ENCODE measurements around the gene PSMC6.
"Not testable (repeated sequence)": the region's sequence is repeated elsewhere in the genome, so short reads cannot be mapped to it uniquely, and the experiment has no call there.

The PSMC6 gene

GRCh38 chr14:52724360-52724644, 17.3 kb downstream of the PSMC6 start:
- no peaks in the 10 kb centered on the region for H3K27me3 ChIP-seq (ENCODE audit: control insufficient read depth, insufficient read depth, low read length)
- no peaks in the 10 kb centered on the region for H3K4me1 ChIP-seq (ENCODE audit: control insufficient read depth, insufficient read depth, low read length)
- H3K9ac ChIP-seq (ENCODE audit: low read depth, low read length): no peak overlapping the region
- H3K36me3 ChIP-seq (ENCODE audit: control insufficient read depth, insufficient read depth, low read length): peaks cover 24% of the 10 kb centered on the region
- no peaks in the 10 kb centered on the region for H3K9me3 ChIP-seq (ENCODE audit: control insufficient read depth, insufficient read depth, low read length)
- H3K4me3 ChIP-seq (ENCODE audit: low read depth, low read length): no peak overlapping the region

DNA sequence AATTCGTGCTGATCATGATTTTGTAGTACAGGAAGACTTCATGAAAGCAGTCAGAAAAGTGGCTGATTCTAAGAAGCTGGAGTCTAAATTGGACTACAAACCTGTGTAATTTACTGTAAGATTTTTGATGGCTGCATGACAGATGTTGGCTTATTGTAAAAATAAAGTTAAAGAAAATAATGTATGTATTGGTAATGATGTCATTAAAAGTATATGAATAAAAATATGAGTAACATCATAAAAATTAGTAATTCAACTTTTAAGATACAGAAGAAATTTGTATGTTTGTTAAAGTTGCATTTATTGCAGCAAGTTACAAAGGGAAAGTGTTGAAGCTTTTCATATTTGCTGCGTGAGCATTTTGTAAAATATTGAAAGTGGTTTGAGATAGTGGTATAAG, 20.5 kb downstream of the PSMC6 start:
- H3K36me3 ChIP-seq (ENCODE audit: control insufficient read depth, insufficient read depth, low read length): peaks cover 17% of the 10 kb centered on the region
- not testable (repeated sequence) for H3K27me3 ChIP-seq (ENCODE audit: control insufficient read depth, insufficient read depth, low read length); H3K4me1 ChIP-seq (ENCODE audit: control insufficient read depth, insufficient read depth, low read length); H3K9ac ChIP-seq (ENCODE audit: low read depth, low read length); H3K9me3 ChIP-seq (ENCODE audit: control insufficient read depth, insufficient read depth, low read length); H3K4me3 ChIP-seq (ENCODE audit: low read depth, low read length)

DNA sequence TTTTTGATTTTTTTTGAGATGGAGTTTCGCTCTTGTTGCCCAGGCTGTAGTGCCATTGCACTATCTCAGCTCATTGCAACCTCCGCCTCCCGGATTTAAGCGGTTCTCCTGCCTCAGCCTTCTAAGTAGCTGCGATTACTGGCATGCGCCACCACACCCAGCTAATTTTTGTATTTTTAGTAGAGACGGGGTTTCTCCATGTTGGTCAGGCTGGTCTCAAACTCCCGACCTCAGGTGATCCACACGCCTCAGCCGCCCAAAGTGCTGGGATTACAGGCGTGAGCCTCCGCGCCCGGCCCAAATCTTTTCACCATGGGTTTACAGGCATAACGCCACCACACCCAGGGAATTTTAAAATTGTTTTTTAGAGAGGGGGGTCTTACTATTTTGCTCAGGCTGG, 22.0 kb downstream of the PSMC6 start:
- H3K9ac ChIP-seq (ENCODE audit: low read depth, low read length): not testable (repeated sequence)

GRCh38 chr14:52729585-52729924, 22.6 kb downstream of the PSMC6 start:
- Histone ChIP-seq H3K4me1 (ENCODE audit: control insufficient read depth, insufficient read depth, low read length) (peaks cover 6% of the 10 kb centered on the region), H3K9ac (ENCODE audit: low read depth, low read length) (no peak overlapping the region), H3K4me3 (ENCODE audit: low read depth, low read length) (peak overlapping the region; percentile 28), H3K36me3 (ENCODE audit: control insufficient read depth, insufficient read depth, low read length) (peaks cover 6% of the 10 kb centered on the region), H3K9me3 (ENCODE audit: control insufficient read depth, insufficient read depth, low read length) (no peaks in the 10 kb centered on the region), H3K27me3 (ENCODE audit: control insufficient read depth, insufficient read depth, low read length) (no peaks in the 10 kb centered on the region)

More for the DNA sequence above, 22.0 kb downstream of the PSMC6 start:
- H3K36me3 ChIP-seq (ENCODE audit: control insufficient read depth, insufficient read depth, low read length): peaks cover 10% of the 10 kb centered on the region
- not testable (repeated sequence) for H3K4me3 ChIP-seq (ENCODE audit: low read depth, low read length); H3K9me3 ChIP-seq (ENCODE audit: control insufficient read depth, insufficient read depth, low read length); H3K27me3 ChIP-seq (ENCODE audit: control insufficient read depth, insufficient read depth, low read length); H3K4me1 ChIP-seq (ENCODE audit: control insufficient read depth, insufficient read depth, low read length)

GRCh38 chr14:52729925-52730708, 23.1 kb downstream of the PSMC6 start, which contains the start of gene STYX:
TSS of gene STYX (plus strand) at chr14:52730166. CDS start at chr14:52730475, 309 bp downstream.
- Histone ChIP-seq H3K9ac (ENCODE audit: low read depth, low read length) (peak within 1 kb of the TSS; percentile 90), H3K36me3 (ENCODE audit: control insufficient read depth, insufficient read depth, low read length) (peaks cover under 1% of the 10 kb centered on the region)

DNA sequence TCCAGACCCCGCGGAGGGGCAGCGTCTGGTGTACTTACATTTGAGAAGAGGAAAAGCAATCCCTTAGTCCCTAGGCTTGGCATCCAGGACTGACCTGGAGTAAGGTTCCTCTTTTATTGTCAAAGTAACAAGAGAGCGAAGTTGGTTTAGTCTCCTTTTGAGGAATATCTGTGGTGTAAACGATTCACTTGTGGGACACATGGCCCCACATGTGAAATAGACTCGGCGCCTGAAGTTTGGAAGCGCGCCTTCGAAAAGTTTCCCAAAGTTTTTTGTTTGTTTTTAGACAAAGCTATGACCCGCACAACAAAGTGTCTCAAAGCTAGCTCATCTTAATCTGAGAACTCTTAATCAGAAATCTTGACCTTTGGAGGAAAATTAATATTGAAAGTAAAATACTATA, 23.7 kb downstream of the PSMC6 start:
- no peaks in the 10 kb centered on the region for H3K27me3 ChIP-seq (ENCODE audit: control insufficient read depth, insufficient read depth, low read length)
- peaks cover 9% of the 10 kb centered on the region for H3K4me1 ChIP-seq (ENCODE audit: control insufficient read depth, insufficient read depth, low read length)
- no peaks in the 10 kb centered on the region for H3K9me3 ChIP-seq (ENCODE audit: control insufficient read depth, insufficient read depth, low read length)
- no peaks in the 10 kb centered on the region for H3K36me3 ChIP-seq (ENCODE audit: control insufficient read depth, insufficient read depth, low read length)
- H3K9ac ChIP-seq (ENCODE audit: low read depth, low read length): peak overlapping the region; percentile 90
- peak overlapping the region; percentile 81 for H3K4me3 ChIP-seq (ENCODE audit: low read depth, low read length)

More at GRCh38 chr14:52729925-52730708, 23.1 kb downstream of the PSMC6 start, which contains the start of gene STYX:
- H3K27me3 ChIP-seq (ENCODE audit: control insufficient read depth, insufficient read depth, low read length): no peaks in the 10 kb centered on the region
- H3K4me3 ChIP-seq (ENCODE audit: low read depth, low read length): peak within 1 kb of the TSS; percentile 81
- peaks cover 6% of the 10 kb centered on the region for H3K4me1 ChIP-seq (ENCODE audit: control insufficient read depth, insufficient read depth, low read length)
- H3K9me3 ChIP-seq (ENCODE audit: control insufficient read depth, insufficient read depth, low read length): no peaks in the 10 kb centered on the region

DNA sequence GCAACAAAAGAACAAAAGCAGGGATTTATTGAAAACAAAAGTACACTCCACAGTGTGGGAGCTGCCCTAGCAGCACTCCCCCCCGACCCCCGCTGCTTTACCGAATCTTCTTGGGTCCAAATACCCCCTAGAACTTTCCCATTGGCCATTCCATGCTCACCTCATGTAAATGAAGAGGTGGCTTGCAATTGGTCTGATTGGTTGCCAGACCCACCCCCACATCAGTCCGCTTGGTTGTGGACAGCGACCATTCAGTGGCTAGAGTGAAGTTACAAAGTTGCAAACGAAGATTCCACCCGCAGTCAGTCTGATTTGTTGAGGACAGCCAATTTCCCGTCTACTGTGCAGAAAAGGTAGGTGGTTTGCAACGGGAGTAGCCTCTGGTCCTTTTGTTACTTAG, 26.8 kb downstream of the PSMC6 start:
- H3K27me3 ChIP-seq (ENCODE audit: control insufficient read depth, insufficient read depth, low read length): no peaks in the 10 kb centered on the region
- peaks cover 12% of the 10 kb centered on the region for H3K4me1 ChIP-seq (ENCODE audit: control insufficient read depth, insufficient read depth, low read length)
- peak overlapping the region; percentile 24 for H3K4me3 ChIP-seq (ENCODE audit: low read depth, low read length)
- H3K36me3 ChIP-seq (ENCODE audit: control insufficient read depth, insufficient read depth, low read length): no peaks in the 10 kb centered on the region
- no peak overlapping the region for H3K9ac ChIP-seq (ENCODE audit: low read depth, low read length)
- H3K9me3 ChIP-seq (ENCODE audit: control insufficient read depth, insufficient read depth, low read length): no peaks in the 10 kb centered on the region

DNA sequence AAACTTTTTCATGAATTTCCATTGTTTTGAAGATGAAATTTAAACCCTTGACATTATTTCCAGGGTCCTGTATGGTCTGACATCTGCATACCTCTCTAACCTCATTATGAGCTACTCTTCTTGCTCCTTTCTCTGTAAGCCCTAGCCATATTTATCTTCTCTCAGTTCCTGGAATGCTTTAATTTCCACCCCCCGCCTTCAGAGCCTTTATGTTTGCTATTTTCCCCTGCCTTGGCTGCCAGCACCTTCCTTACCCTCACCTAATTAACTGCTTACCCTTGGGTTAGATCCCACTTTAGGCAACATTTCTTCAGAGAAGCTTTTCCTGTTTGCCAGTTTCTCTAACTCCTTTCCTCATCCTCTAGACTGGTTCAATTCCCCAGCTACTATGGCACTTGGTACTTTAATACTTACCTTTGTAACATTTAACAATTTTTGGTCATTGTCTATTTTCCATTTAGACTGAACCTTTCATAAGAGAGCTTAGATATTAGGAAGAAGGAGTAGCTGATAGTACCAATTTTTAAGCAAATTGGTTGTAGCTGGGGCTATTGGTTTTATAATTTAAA, 29.0 kb downstream of the PSMC6 start:
- Histone ChIP-seq H3K4me3 (ENCODE audit: low read depth, low read length) (no peak overlapping the region), H3K36me3 (ENCODE audit: control insufficient read depth, insufficient read depth, low read length) (no peaks in the 10 kb centered on the region), H3K9ac (ENCODE audit: low read depth, low read length) (no peak overlapping the region), H3K4me1 (ENCODE audit: control insufficient read depth, insufficient read depth, low read length) (peaks cover 12% of the 10 kb centered on the region), H3K9me3 (ENCODE audit: control insufficient read depth, insufficient read depth, low read length) (no peaks in the 10 kb centered on the region), H3K27me3 (ENCODE audit: control insufficient read depth, insufficient read depth, low read length) (no peaks in the 10 kb centered on the region)

GRCh38 chr14:52738409-52738808, 31.4 kb downstream of the PSMC6 start:
- Histone ChIP-seq H3K9ac (ENCODE audit: low read depth, low read length) (no peak overlapping the region), H3K27me3 (ENCODE audit: control insufficient read depth, insufficient read depth, low read length) (no peaks in the 10 kb centered on the region), H3K36me3 (ENCODE audit: control insufficient read depth, insufficient read depth, low read length) (no peaks in the 10 kb centered on the region), H3K4me1 (ENCODE audit: control insufficient read depth, insufficient read depth, low read length) (peaks cover 9% of the 10 kb centered on the region), H3K9me3 (ENCODE audit: control insufficient read depth, insufficient read depth, low read length) (no peaks in the 10 kb centered on the region), H3K4me3 (ENCODE audit: low read depth, low read length) (no peak overlapping the region)

DNA sequence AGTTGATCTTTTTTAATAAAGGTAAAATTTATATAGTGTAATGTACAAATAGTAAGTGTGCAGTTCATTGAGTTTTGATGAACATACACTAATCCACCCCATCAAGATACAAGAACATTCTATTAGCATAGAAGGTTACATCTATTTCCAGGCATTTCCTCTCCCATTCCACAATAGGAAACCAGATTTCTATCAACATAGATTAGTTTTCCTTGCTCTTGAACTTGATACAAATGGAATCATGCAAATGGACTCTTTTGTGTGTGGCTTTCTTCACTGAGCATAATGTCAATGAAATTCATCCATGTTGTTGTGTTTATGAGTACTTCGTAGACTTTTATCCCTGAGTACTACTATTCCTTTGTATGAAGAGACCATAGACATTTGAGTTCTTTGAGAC, 33.8 kb downstream of the PSMC6 start:
- peaks cover 2% of the 10 kb centered on the region for H3K4me1 ChIP-seq (ENCODE audit: control insufficient read depth, insufficient read depth, low read length)
- no peaks in the 10 kb centered on the region for H3K9me3 ChIP-seq (ENCODE audit: control insufficient read depth, insufficient read depth, low read length)
- no peaks in the 10 kb centered on the region for H3K27me3 ChIP-seq (ENCODE audit: control insufficient read depth, insufficient read depth, low read length)
- H3K36me3 ChIP-seq (ENCODE audit: control insufficient read depth, insufficient read depth, low read length): no peaks in the 10 kb centered on the region
- no peak overlapping the region for H3K4me3 ChIP-seq (ENCODE audit: low read depth, low read length)
- no peak overlapping the region for H3K9ac ChIP-seq (ENCODE audit: low read depth, low read length)

DNA sequence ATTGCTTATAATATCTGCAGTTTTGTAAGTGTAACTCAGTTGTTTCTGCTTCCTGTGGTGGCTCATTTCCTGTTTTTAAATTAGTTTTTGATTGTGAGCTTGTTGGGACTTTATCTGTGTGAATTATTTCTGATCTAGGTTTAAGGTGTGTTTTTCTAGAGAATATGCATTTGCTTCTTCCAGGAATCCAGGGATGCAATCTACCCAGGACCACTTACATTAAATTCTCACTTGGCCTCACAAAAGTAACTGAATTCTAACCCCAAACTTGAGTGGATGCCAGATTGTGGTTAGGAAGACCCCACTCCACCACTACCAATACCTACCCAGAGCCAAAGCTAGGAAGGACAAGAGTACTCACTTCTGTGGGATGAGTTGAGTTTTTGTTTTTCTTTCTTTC, 34.9 kb downstream of the PSMC6 start:
- Histone ChIP-seq H3K4me3 (ENCODE audit: low read depth, low read length) (no peak overlapping the region), H3K9ac (ENCODE audit: low read depth, low read length) (no peak overlapping the region)

DNA sequence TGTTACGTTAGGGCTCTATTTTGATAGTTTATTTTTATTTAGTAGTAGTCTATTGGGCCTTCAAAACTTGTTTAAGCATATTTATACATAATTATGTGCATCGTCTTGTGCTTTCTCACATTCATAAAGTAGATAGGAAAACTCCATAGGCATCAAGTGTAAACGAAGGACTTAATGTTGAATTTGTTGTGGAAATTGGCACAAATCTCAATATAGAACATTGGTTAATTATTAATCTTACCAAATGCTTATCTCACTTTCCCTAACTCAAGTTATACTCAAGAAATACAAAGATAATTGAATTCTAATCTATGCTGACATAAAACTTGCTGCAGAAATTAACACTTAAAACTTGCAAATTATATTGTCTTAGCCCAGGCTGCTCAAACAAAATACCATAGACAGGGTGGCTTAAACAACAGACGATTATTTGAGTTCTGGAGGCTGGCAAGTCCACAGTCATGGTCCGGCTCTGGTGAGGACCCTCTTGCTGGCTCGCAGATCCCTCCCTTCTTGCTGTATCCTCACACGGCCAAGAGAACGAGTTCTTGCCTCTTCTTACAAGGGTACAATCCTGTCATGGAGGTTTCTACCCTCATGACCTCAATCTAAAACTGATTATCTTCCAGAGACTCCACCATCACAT, 41.8 kb downstream of the PSMC6 start:
- Histone ChIP-seq H3K27me3 (ENCODE audit: control insufficient read depth, insufficient read depth, low read length) (no peaks in the 10 kb centered on the region), H3K4me1 (ENCODE audit: control insufficient read depth, insufficient read depth, low read length) (no peaks in the 10 kb centered on the region), H3K9me3 (ENCODE audit: control insufficient read depth, insufficient read depth, low read length) (no peaks in the 10 kb centered on the region), H3K9ac (ENCODE audit: low read depth, low read length) (no peak overlapping the region), H3K4me3 (ENCODE audit: low read depth, low read length) (no peak overlapping the region), H3K36me3 (ENCODE audit: control insufficient read depth, insufficient read depth, low read length) (no peaks in the 10 kb centered on the region)

More for the DNA sequence above, 34.9 kb downstream of the PSMC6 start:
- Histone ChIP-seq H3K4me1 (ENCODE audit: control insufficient read depth, insufficient read depth, low read length) (no peaks in the 10 kb centered on the region), H3K27me3 (ENCODE audit: control insufficient read depth, insufficient read depth, low read length) (no peaks in the 10 kb centered on the region), H3K36me3 (ENCODE audit: control insufficient read depth, insufficient read depth, low read length) (no peaks in the 10 kb centered on the region), H3K9me3 (ENCODE audit: control insufficient read depth, insufficient read depth, low read length) (no peaks in the 10 kb centered on the region)

Measured in iPS-15b (cell line).